ENCODE measurements around the gene GADD45G.

The GADD45G gene

GRCh38 chr9:89628601-89629000, 23.8 kb downstream of the GADD45G start:
- TF ChIP-seq CTCF (conservative IDR thresholded peaks at IDR 0.05), result no peak
- no peak overlapping the region for H3K27ac ChIP-seq

GRCh38 chr9:89629081-89629976, 24.5 kb downstream of the GADD45G start:
- H3K27ac ChIP-seq, result no peak overlapping the region
- no peak for TF ChIP-seq CTCF (conservative IDR thresholded peaks at IDR 0.05)

GRCh38 chr9:89630508-89630907, 25.7 kb downstream of the GADD45G start:
- TF ChIP-seq CTCF (conservative IDR thresholded peaks at IDR 0.05), result no peak

GRCh38 chr9:89631384-89631783, 26.6 kb downstream of the GADD45G start:
- TF ChIP-seq CTCF (conservative IDR thresholded peaks at IDR 0.05), result no peak
- no peak overlapping the region for H3K27ac ChIP-seq

More at GRCh38 chr9:89630508-89630907, 25.7 kb downstream of the GADD45G start:
- no peak overlapping the region for H3K27ac ChIP-seq

GRCh38 chr9:89632192-89632733, 27.5 kb downstream of the GADD45G start:
- TF ChIP-seq CTCF (conservative IDR thresholded peaks at IDR 0.05), result no peak

GRCh38 chr9:89632736-89633135, 27.9 kb downstream of the GADD45G start:
- TF ChIP-seq CTCF (conservative IDR thresholded peaks at IDR 0.05), result no peak
- no peak overlapping the region for H3K27ac ChIP-seq

More at GRCh38 chr9:89632192-89632733, 27.5 kb downstream of the GADD45G start:
- no peak overlapping the region for H3K27ac ChIP-seq

- no peak for TF ChIP-seq CTCF (conservative IDR thresholded peaks at IDR 0.05)
- H3K27ac ChIP-seq, result no peak overlapping the region
Observed at GRCh38 chr9:89633404-89633803, 28.6 kb downstream of the GADD45G start.
